H1 (cell line): ENCODE results near the gene ADO. TPM values are rescaled to one million over a fixed set of nuclear protein-coding genes. Genes with fewer than 3 reads are reported as not detected.

Experiments
- CTCF ChIA-PET: fragments of 300-600 bp; sonication (Branson Sonifier 250); formaldehyde crosslinking; loops from one replicate; lab custom pipeline; 2021; ENCODE audit not compliant: partially characterized antibody; lab: Charles Lee
- POLR2A ChIA-PET: fragments of 300-600 bp; sonication (Branson Sonifier 250); formaldehyde crosslinking; loops from one replicate; lab custom pipeline; 2021; ENCODE audit warnings: inconsistent platforms; ENCODE audit not compliant: partially characterized antibody; lab: Charles Lee
- DNase-seq, 2 experiments: peaks; one replicate each; pipeline versions ENCODE4 v3.0.0 to v3.0.0-alpha.2; 2010 to 2022; ENCODE audit warnings: low spot score in 2 of 2, low read depth in 1 of 2, mixed read lengths in 1 of 2
- FAIRE-seq: peaks from 2 replicates; lab custom pipeline; 2011; peaks lifted over from hg19 to GRCh38; lab: Jason Lieb, UNC
- H2AFZ ChIP-seq: 2 replicates; pipeline ENCODE4 v1.8.1; 2012; ENCODE audit warnings: low read length, inconsistent platforms
- H2AK5ac ChIP-seq: 2 replicates; pipeline ENCODE4 v1.6.1; 2013; ENCODE audit warnings: low read depth, low read length
- H2BK120ac ChIP-seq: replicated peaks from 2 replicates; pipeline ENCODE3; 2013; ENCODE audit warnings: low read depth, low read length, inconsistent platforms
- H2BK12ac ChIP-seq: 2 replicates; pipeline ENCODE4 v1.6.1; 2013; ENCODE audit warnings: low read depth, low read length
- H2BK15ac ChIP-seq: 2 replicates; pipeline ENCODE4 v1.6.1; 2013; ENCODE audit warnings: low read length
- H2BK20ac ChIP-seq: 2 replicates; pipeline ENCODE4 v1.6.1; 2013; ENCODE audit warnings: low read length
- H2BK5ac ChIP-seq: 2 replicates; pipeline ENCODE4 v1.6.1; 2013; ENCODE audit warnings: low read depth, low read length
- H3K14ac ChIP-seq: 2 replicates; pipeline ENCODE4 v1.6.1; 2013; ENCODE audit warnings: inconsistent platforms; ENCODE audit not compliant: insufficient read length
- H3K18ac ChIP-seq: 2 replicates; pipeline ENCODE4 v1.6.1; 2013; ENCODE audit warnings: low read length; ENCODE audit errors: extremely low read depth
- H3K23ac ChIP-seq: 2 replicates; pipeline ENCODE4 v1.6.1; 2013; ENCODE audit warnings: inconsistent platforms; ENCODE audit not compliant: insufficient read length
- H3K23me2 ChIP-seq: 2 replicates; pipeline ENCODE4 v1.6.1; 2013; ENCODE audit warnings: low read depth, low read length
- H3K27ac ChIP-seq: 2 replicates; pipeline ENCODE4 v1.6.1; 2011; ENCODE audit warnings: low read depth, low read length, inconsistent platforms
- H3K27me3 ChIP-seq, 4 experiments: replicated peaks in 1 of 4; 1 replicate in 1 of 4; 2 replicates in 3 of 4; pipeline versions ENCODE4 v1.6.1 to v1.8.1; 2011 to 2013; ENCODE audit warnings: low read length in 3 of 4, mild to moderate bottlenecking in 3 of 4, inconsistent platforms in 2 of 4, mixed read lengths in 2 of 4, moderate library complexity in 1 of 4; ENCODE audit not compliant: control insufficient read depth in 3 of 4, insufficient read depth in 3 of 4; ENCODE audit errors: extremely low read depth in 1 of 4
- H3K36me3 ChIP-seq, 4 experiments: 2 replicates each; pipeline versions ENCODE4 v1.6.1 to v1.8.1; 2011 to 2013; ENCODE audit warnings: mild to moderate bottlenecking in 4 of 4, low read length in 3 of 4, moderate library complexity in 2 of 4, control low read depth in 1 of 4, inconsistent platforms in 1 of 4; ENCODE audit not compliant: insufficient read depth in 4 of 4, control insufficient read depth in 2 of 4
- H3K4ac ChIP-seq: replicated peaks from 2 replicates; pipeline ENCODE3; 2013; ENCODE audit warnings: low read length, low read depth, mixed read lengths, inconsistent platforms; ENCODE audit not compliant: insufficient read length
- H3K4me1 ChIP-seq, 4 experiments: replicated peaks in 1 of 4; 1 replicate in 1 of 4; 2 replicates in 3 of 4; pipeline versions ENCODE4 v1.6.1 to v1.8.1; 2011 to 2013; ENCODE audit warnings: low read length in 3 of 4, inconsistent platforms in 2 of 4, mixed read lengths in 1 of 4; ENCODE audit not compliant: insufficient read depth in 4 of 4, control insufficient read depth in 3 of 4
- H3K4me2 ChIP-seq, 2 experiments: 2 replicates each; pipeline versions ENCODE4 v1.6.1 to v1.8.1; 2011 to 2013; ENCODE audit warnings: low read depth in 2 of 2, low read length in 2 of 2, control low read depth in 1 of 2, inconsistent platforms in 1 of 2, mild to moderate bottlenecking in 1 of 2; ENCODE audit not compliant: insufficient read depth in 1 of 2
- H3K4me3 ChIP-seq, 4 experiments: fragments of 200-600, 300-600 bp in 1 of 4; sonication (generic), shearing (Covaris generic), sonication (Bioruptor Twin) in 1 of 4; 2 replicates each; pipeline versions ENCODE4 v1.5.1 to v1.8.1; 2011 to 2016; ENCODE audit warnings: low read length in 4 of 4, low read depth in 3 of 4, control low read depth in 2 of 4, inconsistent platforms in 2 of 4, mild to moderate bottlenecking in 2 of 4, mixed read lengths in 1 of 4, moderate library complexity in 1 of 4; ENCODE audit not compliant: insufficient read depth in 2 of 4; ENCODE audit errors: extremely low read depth in 1 of 4
- H3K56ac ChIP-seq: replicated peaks from 2 replicates; pipeline ENCODE3; 2013; ENCODE audit warnings: low read depth, mild to moderate bottlenecking, mixed read lengths, low read length, inconsistent platforms; ENCODE audit not compliant: insufficient read length
- H3K79me1 ChIP-seq: 2 replicates; pipeline ENCODE4 v1.6.1; 2013; ENCODE audit warnings: low read depth, low read length, control low read depth
- H3K79me2 ChIP-seq, 2 experiments: 2 replicates each; pipeline versions ENCODE4 v1.6.1 to v1.8.1; 2012 to 2013; ENCODE audit warnings: low read length in 2 of 2, mild to moderate bottlenecking in 2 of 2, inconsistent platforms in 1 of 2; ENCODE audit not compliant: insufficient read depth in 2 of 2, control insufficient read depth in 1 of 2
- H3K9ac ChIP-seq, 4 experiments: replicated peaks in 1 of 4; 1 replicate in 1 of 4; 2 replicates in 3 of 4; pipeline versions ENCODE4 v1.6.1 to v1.8.1; 2011 to 2013; ENCODE audit warnings: low read depth in 3 of 4, low read length in 3 of 4, control low read depth in 2 of 4, mild to moderate bottlenecking in 2 of 4, moderate library complexity in 2 of 4, inconsistent platforms in 1 of 4; ENCODE audit errors: extremely low read depth in 1 of 4
- H3K9me3 ChIP-seq, 2 experiments: 2 replicates each; pipeline versions ENCODE4 v1.6.1 to v1.8.1; 2012 to 2013; ENCODE audit warnings: mild to moderate bottlenecking in 2 of 2, moderate library complexity in 2 of 2, control low read depth in 1 of 2, inconsistent platforms in 1 of 2, low read depth in 1 of 2, low read length in 1 of 2, mixed read lengths in 1 of 2; ENCODE audit not compliant: insufficient read depth in 2 of 2
- H4K20me1 ChIP-seq, 2 experiments: replicated peaks in 1 of 2; 2 replicates each; pipeline versions ENCODE3 to v1.8.1; 2011 to 2013; ENCODE audit warnings: inconsistent platforms in 2 of 2, low read length in 2 of 2, mild to moderate bottlenecking in 1 of 2; ENCODE audit not compliant: insufficient read depth in 2 of 2, control insufficient read depth in 1 of 2
- H4K5ac ChIP-seq: 2 replicates; pipeline ENCODE4 v1.6.1; 2013; ENCODE audit warnings: low read length, low read depth, mixed read lengths, inconsistent platforms; ENCODE audit not compliant: insufficient read length
- H4K8ac ChIP-seq: 2 replicates; pipeline ENCODE4 v1.8.0; 2013; ENCODE audit warnings: mild to moderate bottlenecking, moderate library complexity, low read length, inconsistent platforms; ENCODE audit not compliant: insufficient read depth; ENCODE audit errors: extremely low read depth
- H4K91ac ChIP-seq: replicated peaks from 2 replicates; pipeline ENCODE3; 2013; ENCODE audit warnings: low read length, mixed read lengths, inconsistent platforms; ENCODE audit not compliant: insufficient read length
- ATF2 ChIP-seq: IDR thresholded peaks from 2 replicates; pipeline ENCODE4 v1.6.1; 2012; ENCODE audit warnings: low read length, inconsistent platforms
- ATF3 ChIP-seq: IDR thresholded peaks from 2 replicates; pipeline ENCODE4 v1.6.1; 2011; ENCODE audit warnings: low read depth, mild to moderate bottlenecking, low read length; ENCODE audit not compliant: insufficient read depth
- BACH1 ChIP-seq: IDR thresholded peaks from 2 replicates; pipeline ENCODE4 v1.6.1; 2012; ENCODE audit warnings: low read length, improper control_type of control experiment
- CBX5 ChIP-seq: fragments of 300-800, 300-1000 bp; sonication (generic); IDR thresholded peaks from 2 replicates; pipeline ENCODE4 v1.7.1; 2016; ENCODE audit warnings: antibody characterized with exemption, low read length, low read depth
- CHD2 ChIP-seq: IDR thresholded peaks from 2 replicates; pipeline ENCODE4 v1.6.1; 2012; ENCODE audit warnings: low read length, improper control_type of control experiment
- CREB1 ChIP-seq: IDR thresholded peaks from 2 replicates; pipeline ENCODE4 v1.6.1; 2012; ENCODE audit warnings: inconsistent platforms
- HDAC6 ChIP-seq: IDR thresholded peaks from one replicate; pipeline ENCODE4 v1.7.1; 2012; ENCODE audit warnings: low read depth, mild to moderate bottlenecking, inconsistent platforms, low read length, moderate library complexity
- JUN ChIP-seq: IDR thresholded peaks from 2 replicates; pipeline ENCODE4 v1.6.1; 2011; ENCODE audit warnings: low read depth, mild to moderate bottlenecking, improper control_type of control experiment, low read length
- KDM4A ChIP-seq: IDR thresholded peaks from one replicate; pipeline ENCODE4 v1.7.1; 2012; ENCODE audit warnings: low read depth, mild to moderate bottlenecking, moderate library complexity, low read length, inconsistent platforms; ENCODE audit not compliant: severe bottlenecking
- SIRT6 ChIP-seq: IDR thresholded peaks from one replicate; pipeline ENCODE4 v1.7.1; 2012; ENCODE audit warnings: low read length, inconsistent platforms
- SP4 ChIP-seq: IDR thresholded peaks from 2 replicates; pipeline ENCODE4 v1.6.1; 2012; ENCODE audit warnings: low read length, inconsistent platforms
- WGBS, 2 experiments: shearing (Covaris generic) in 1 of 2; methylation state at CpG; one replicate each; pipeline versions ENCODE4 v1.1.6 to v1.1.7; 2013 to 2015; ENCODE audit warnings: low lambda C conversion rate in 2 of 2, mixed read lengths in 2 of 2, inconsistent platforms in 1 of 2, low coverage in 1 of 2, missing lambda C conversion rate in 1 of 2; ENCODE audit not compliant: insufficient replicate concordance in 2 of 2, insufficient coverage in 1 of 2, insufficient read length in 1 of 2; ENCODE audit errors: extremely low coverage in 1 of 2, missing lambda C conversion rate in 1 of 2; 5-methylcytosine and 5-hydroxymethylcytosine counted together
- polyA plus RNA-seq, 7 experiments: library from polyadenylated mRNA; depleted of rRNA in 3 of 7; stranded (reverse) in 5 of 7; unstranded in 2 of 7; fragments of >200 nt in 5 of 7; fragments of 200-250 nt in 2 of 7; gene quantifications; 1 replicate in 5 of 7; 2 replicates in 1 of 7; 4 replicates in 1 of 7; pipeline versions ENCODE4 v1.2.1 to v1.2.3, GENCODE V29; 2011 to 2013; ENCODE audit warnings: missing spikeins in 2 of 7, mixed read lengths in 2 of 7
- total RNA-seq: library from RNA; stranded (reverse); fragmentation: NEBNext Ultra II Directional; extraction: Animal tissue kit (Norgen Biotek cat#: 25700); gene quantifications from 2 replicates; pipeline ENCODE4 v1.2.1, GENCODE V29; 2021

ADO gene
- total and polyA plus RNA-seq, 2 of the 8 experiments (the other 6 are each of a cell fraction or from before 2014, with no cell fraction given): 18.7 to 27.9 TPM

GRCh38 chr10:62810156-62810902, 5.8 kb downstream of the ADO start:
- Histone ChIP-seq H3K36me3 (no peaks in the 10 kb centered on the region; a peak in 1 of 8 replicates), H3K56ac (no peak overlapping the region), H2BK20ac (no peak overlapping the region), H3K9me3 (no peaks in the 10 kb centered on the region), H3K79me2 (peaks cover 7 to 32% of the 10 kb centered on the region in 2 experiments; a peak in 3 of 4 replicates), H3K23ac (no peak overlapping the region), H2BK12ac (no peak overlapping the region), H2BK120ac (no peak overlapping the region), H3K4ac (no peak overlapping the region), H3K4me2 (no peak overlapping the region), H3K27me3 (peaks cover 12 to 21% (median 18%) of the 10 kb centered on the region in 4 experiments), H2AFZ (no peak overlapping the region), H3K18ac (no peak overlapping the region), H3K4me3 (no peak overlapping the region), H3K27ac (no peak overlapping the region), H4K91ac (no peak overlapping the region), H2BK5ac (no peak overlapping the region), H2AK5ac (no peak overlapping the region), H2BK15ac (no peak overlapping the region), H4K8ac (no peak overlapping the region), H4K20me1 (peaks cover 14 to 21% of the 10 kb centered on the region in 2 experiments), H3K23me2 (peaks cover 10% of the 10 kb centered on the region; the same call in 1 of the 2 replicates), H3K79me1 (no peaks in the 10 kb centered on the region), H4K5ac (no peak overlapping the region), H3K9ac (no peak overlapping the region), H3K4me1 (peaks cover 0 to 7% (median under 1%) of the 10 kb centered on the region in 4 experiments; a peak in 2 of 7 replicates), H3K14ac (no peak overlapping the region)
- WGBS, 2 experiments: 95% methylated on average over 8 of the region's 8 CpGs; no CpG with 5 or more reads in 1 of the 2 experiments
- DNase-seq (no peak), FAIRE-seq (no peak)
- TF ChIP-seq JUN (no peak), SIRT6 (no peak), KDM4A (no peak), CBX5 (no peak), ATF3 (no peak), BACH1 (no peak), CREB1 (no peak), HDAC6 (no peak), ATF2 (no peak), SP4 (no peak), CHD2 (no peak)
- POLR2A ChIA-PET: interaction anchor here (0.9 to 1.6 kb wide), 2 partner anchors 202 to 218 kb away, joined by 4 read pairs; no protein-coding TSS in a partner anchor
- CTCF ChIA-PET: interaction anchor here (1.0 kb wide), 1 partner anchor 217 kb away, joined by 5 read pairs; no protein-coding TSS in a partner anchor
